Measurements from ENCODE around the gene ACOX3.

DNA sequence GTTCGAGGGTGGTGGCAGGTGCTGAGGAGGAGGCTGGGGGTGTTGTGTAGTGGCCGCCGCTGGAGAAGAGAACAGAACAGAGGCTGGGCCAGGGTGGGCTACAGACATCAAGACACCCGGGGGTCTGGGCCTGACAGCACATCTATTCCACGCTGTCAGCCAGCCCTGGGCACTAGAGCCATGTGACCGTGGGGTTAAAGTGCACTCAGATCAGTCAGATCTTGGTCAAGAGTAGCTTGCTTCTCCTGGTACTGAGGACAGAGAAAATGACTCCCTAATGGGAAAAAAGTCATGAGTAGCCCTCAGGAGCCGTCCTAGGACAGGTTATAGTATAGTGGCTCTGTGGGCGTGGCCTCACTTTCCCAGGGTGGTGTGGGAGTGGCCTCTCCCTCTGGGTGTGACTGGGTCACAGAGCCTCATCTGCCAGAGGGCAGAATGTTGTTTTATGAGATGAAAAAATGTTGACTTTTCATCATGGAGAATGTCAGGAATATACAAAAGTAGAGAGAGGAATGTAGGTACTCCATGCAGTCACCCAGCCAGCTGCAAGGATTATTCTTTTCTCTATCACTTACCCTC, 19.4 kb upstream of the ACOX3 start:
- no peak for TF ChIP-seq KAT7 (CRISPR knock-in tag; IDR thresholded peaks at IDR 0.05; ENCODE audit: borderline replicate concordance)
- no peak for TF ChIP-seq YY1 (IDR thresholded peaks at IDR 0.05; ENCODE audit: borderline replicate concordance in 1 of 3, control insufficient read depth in 1 of 3, extremely low read depth in 1 of 3, insufficient read depth in 3 of 3, insufficient read length in 1 of 3, insufficient replicate concordance in 2 of 3, low read depth in 1 of 3, low read length in 2 of 3)
- no peak for TF ChIP-seq MAFK (IDR thresholded peaks at IDR 0.05; ENCODE audit: low read length)
- no peak for TF ChIP-seq MYC (IDR thresholded peaks at IDR 0.05; ENCODE audit: low read depth, low read length)
- TF ChIP-seq MYC (CRISPR knock-in tag; IDR thresholded peaks at IDR 0.05; ENCODE audit: borderline replicate concordance, low read depth) = no peak

All from K562 (cell line).